ENCODE results near the gene ZC3H7B. TPM values are rescaled to one million over a fixed set of nuclear protein-coding genes. Genes with fewer than 3 reads are reported as not detected.

Gene ZC3H7B
- total RNA-seq, 1 donor from 2014 or later = 66.7 TPM

DNA sequence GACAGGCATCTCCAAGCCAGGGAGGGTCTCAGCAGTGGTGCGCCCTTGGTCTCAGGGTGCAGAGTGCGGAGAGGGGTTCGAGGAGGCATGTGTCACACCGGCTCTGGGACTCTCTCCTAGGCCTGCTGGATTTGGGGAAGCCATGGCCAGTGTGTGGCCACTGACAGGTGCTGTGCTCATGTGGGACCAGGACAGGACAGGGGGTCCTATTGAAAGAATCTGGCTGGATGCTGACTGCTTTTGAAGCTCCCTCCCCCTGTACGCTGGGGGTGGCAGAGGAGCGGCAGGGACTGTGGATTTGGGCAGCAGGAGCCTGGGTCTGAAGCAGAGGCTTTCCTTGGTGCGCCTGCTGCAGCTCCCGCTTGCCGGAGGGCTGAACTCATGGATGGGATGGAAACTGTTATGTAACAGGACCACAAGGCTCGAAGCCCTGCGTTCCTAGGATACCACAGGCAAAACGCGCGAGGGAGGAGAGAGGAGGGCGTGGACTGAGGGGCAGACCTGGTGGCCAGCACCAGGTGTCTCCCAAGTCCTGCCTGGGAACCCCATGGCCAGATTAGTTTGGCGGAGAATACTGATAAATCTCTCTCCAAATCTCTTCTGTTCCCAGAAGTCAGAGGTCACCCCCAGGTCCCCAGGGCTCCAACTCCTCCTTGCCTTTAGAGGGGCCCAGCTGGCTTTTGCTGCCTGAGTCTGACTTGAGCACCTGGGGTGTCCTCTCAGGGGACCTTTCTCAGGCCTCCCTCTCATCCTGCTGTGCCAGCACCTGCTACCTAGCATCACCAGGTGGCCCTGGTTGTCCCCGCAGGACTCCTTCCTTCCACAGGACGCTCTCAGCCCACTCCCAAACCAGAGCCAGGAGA lies 66.6 kb downstream of the ZC3H7B start:
- Histone ChIP-seq H3K4me1 (ENCODE audit: insufficient read depth, low read length) (peaks cover 14% of the 10 kb centered on the region), H3K9ac (ENCODE audit: low read length) (no peak overlapping the region), H3K36me3 (ENCODE audit: insufficient read depth, low read length) (no peaks in the 10 kb centered on the region), H4K20me1 (ENCODE audit: insufficient read depth, low read length) (no peaks in the 10 kb centered on the region), H3K27ac (ENCODE audit: low read depth, low read length) (no peak overlapping the region), H3K79me2 (ENCODE audit: insufficient read depth, low read length) (no peaks in the 10 kb centered on the region), H3K27me3 (ENCODE audit: insufficient read depth, low read length) (no peaks in the 10 kb centered on the region), H3K4me3 (ENCODE audit: insufficient read depth, low read depth, low read length) (no peak overlapping the region), H3K9me3 (ENCODE audit: insufficient read depth, low read depth, low read length) (no peaks in the 10 kb centered on the region), H3K4me2 (ENCODE audit: low read length) (peak overlapping the region; percentile 76), H2AFZ (ENCODE audit: low read depth, low read length) (no peak overlapping the region)
- FAIRE-seq (no peak), DNase-seq (ENCODE audit: low read depth) (peak; percentile 49)
- Mint-ChIP-seq H3K9me3 (ENCODE audit: unreplicated experiment) (peaks cover 1% of the 10 kb centered on the region), H3K4me3 (ENCODE audit: unreplicated experiment) (peak overlapping the region; percentile 57), H3K36me3 (ENCODE audit: low read depth, unreplicated experiment) (peaks cover 2% of the 10 kb centered on the region), H3K27ac (ENCODE audit: unreplicated experiment) (no peak overlapping the region), H3K27me3 (ENCODE audit: low read depth, unreplicated experiment) (peaks cover 39% of the 10 kb centered on the region), H3K4me1 (ENCODE audit: low read depth, unreplicated experiment) (no peaks in the 10 kb centered on the region)
- TF ChIP-seq EZH2 (IDR thresholded peaks at IDR 0.05; ENCODE audit: insufficient read depth, low read length) = no peak
- TF ChIP-seq, protein P1, sequence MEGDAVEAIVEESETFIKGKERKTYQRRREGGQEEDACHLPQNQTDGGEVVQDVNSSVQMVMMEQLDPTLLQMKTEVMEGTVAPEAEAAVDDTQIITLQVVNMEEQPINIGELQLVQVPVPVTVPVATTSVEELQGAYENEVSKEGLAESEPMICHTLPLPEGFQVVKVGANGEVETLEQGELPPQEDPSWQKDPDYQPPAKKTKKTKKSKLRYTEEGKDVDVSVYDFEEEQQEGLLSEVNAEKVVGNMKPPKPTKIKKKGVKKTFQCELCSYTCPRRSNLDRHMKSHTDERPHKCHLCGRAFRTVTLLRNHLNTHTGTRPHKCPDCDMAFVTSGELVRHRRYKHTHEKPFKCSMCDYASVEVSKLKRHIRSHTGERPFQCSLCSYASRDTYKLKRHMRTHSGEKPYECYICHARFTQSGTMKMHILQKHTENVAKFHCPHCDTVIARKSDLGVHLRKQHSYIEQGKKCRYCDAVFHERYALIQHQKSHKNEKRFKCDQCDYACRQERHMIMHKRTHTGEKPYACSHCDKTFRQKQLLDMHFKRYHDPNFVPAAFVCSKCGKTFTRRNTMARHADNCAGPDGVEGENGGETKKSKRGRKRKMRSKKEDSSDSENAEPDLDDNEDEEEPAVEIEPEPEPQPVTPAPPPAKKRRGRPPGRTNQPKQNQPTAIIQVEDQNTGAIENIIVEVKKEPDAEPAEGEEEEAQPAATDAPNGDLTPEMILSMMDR (IDR thresholded peaks at IDR 0.05; ENCODE audit: insufficient read depth, low read depth, low read length) = no peak

DNA sequence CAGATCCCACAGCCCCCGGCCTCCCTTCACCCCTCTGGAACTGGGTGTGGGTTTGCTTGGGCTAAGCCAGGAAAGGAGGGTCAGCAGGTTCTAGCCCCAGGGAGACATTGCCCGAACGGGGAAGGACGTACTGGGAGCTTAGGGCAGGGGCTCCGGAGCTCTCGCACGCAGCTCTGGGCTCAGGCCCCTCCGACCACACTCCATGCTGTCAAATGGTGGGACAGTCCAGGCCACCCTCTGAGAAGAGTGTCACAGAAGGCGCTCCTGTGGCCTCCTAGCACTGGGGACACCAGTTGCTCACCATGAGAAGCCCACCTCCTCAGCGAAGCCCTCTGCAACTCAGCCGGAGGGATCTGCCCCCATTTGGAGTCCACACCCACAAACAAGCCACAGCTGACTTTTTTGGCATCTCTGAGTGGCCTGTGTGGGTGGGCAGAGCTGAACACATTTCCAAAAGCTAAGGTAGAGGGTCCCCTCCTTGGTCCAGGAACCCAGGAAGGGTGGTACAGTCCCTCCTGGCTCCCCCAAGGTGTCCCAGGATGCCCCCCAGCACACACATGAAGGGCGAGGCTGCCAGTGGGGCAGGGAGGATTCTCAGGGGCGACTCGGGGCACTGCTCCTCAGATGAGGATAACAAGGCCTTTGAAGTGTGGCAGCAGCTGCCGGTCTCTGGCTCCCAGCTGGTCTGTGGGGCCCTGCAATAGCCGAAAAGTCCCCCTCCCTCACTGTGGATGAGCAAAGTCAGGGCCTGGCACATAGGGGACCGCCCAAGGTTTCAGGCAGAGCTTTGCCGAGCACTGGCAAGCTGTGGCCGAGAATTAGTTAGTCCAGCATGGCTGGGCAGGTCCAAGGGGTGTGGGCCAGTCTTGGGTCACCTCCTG lies 67.5 kb downstream of the ZC3H7B start:
- H2AFZ ChIP-seq (ENCODE audit: low read depth, low read length) = no peak overlapping the region
- no peaks in the 10 kb centered on the region for H4K20me1 ChIP-seq (ENCODE audit: insufficient read depth, low read length)
- Mint-ChIP-seq H3K9me3 (ENCODE audit: unreplicated experiment) (peaks cover 1% of the 10 kb centered on the region), H3K27me3 (ENCODE audit: low read depth, unreplicated experiment) (peaks cover 39% of the 10 kb centered on the region), H3K27ac (ENCODE audit: unreplicated experiment) (no peak overlapping the region), H3K4me1 (ENCODE audit: low read depth, unreplicated experiment) (no peaks in the 10 kb centered on the region), H3K4me3 (ENCODE audit: unreplicated experiment) (no peak overlapping the region), H3K36me3 (ENCODE audit: low read depth, unreplicated experiment) (no peaks in the 10 kb centered on the region)
- H3K9ac ChIP-seq (ENCODE audit: low read length) = no peak overlapping the region
- TF ChIP-seq, protein P1 (IDR thresholded peaks at IDR 0.05; ENCODE audit: insufficient read depth, low read depth, low read length) = no peak
- no peak for TF ChIP-seq EZH2 (IDR thresholded peaks at IDR 0.05; ENCODE audit: insufficient read depth, low read length)
- H3K4me2 ChIP-seq (ENCODE audit: low read length) = no peak overlapping the region
- peaks cover 14% of the 10 kb centered on the region for H3K4me1 ChIP-seq (ENCODE audit: insufficient read depth, low read length)
- DNase-seq (ENCODE audit: low read depth) (no peak), FAIRE-seq (no peak)
- H3K79me2 ChIP-seq (ENCODE audit: insufficient read depth, low read length) = no peaks in the 10 kb centered on the region
- H3K27me3 ChIP-seq (ENCODE audit: insufficient read depth, low read length) = no peaks in the 10 kb centered on the region
- no peaks in the 10 kb centered on the region for H3K9me3 ChIP-seq (ENCODE audit: insufficient read depth, low read depth, low read length)
- no peak overlapping the region for H3K4me3 ChIP-seq (ENCODE audit: insufficient read depth, low read depth, low read length)
- no peaks in the 10 kb centered on the region for H3K36me3 ChIP-seq (ENCODE audit: insufficient read depth, low read length)
- no peak overlapping the region for H3K27ac ChIP-seq (ENCODE audit: low read depth, low read length)
